K562 (cell line): ENCODE results near the gene SLC34A2. TPM values are rescaled to one million over a fixed set of nuclear protein-coding genes. Genes with fewer than 3 reads are reported as not detected.

ENCODE experiments used
- ARHGAP35 ChIP-seq: fragments of 450-650 bp; IDR thresholded peaks from 2 replicates; pipeline ENCODE4 v1.6.1; 2018; ENCODE audit not compliant: partially characterized antibody
- CCAR2 ChIP-seq: fragments of 200-400 bp; formaldehyde crosslinking; IDR thresholded peaks from 2 replicates; pipeline ENCODE4 v1.6.1; 2017; ENCODE audit warnings: mild to moderate bottlenecking, low read depth, low read length
- CHD2 ChIP-seq: IDR thresholded peaks from 2 replicates; pipeline ENCODE4 v1.6.1; 2011; ENCODE audit warnings: low read depth, low read length
- CHD4 ChIP-seq: fragments of 200-600 bp; sonication (generic); IDR thresholded peaks from 3 replicates; pipeline ENCODE4 v1.6.1; 2012; ENCODE audit warnings: low read depth, mild to moderate bottlenecking, mixed read lengths, low read length, inconsistent platforms; ENCODE audit not compliant: insufficient read depth, insufficient replicate concordance, poor library complexity, severe bottlenecking
- ETV5 ChIP-seq: sonication (generic); formaldehyde crosslinking; IDR thresholded peaks from 2 replicates; pipeline ENCODE4 v1.4.0; 2020; ENCODE audit warnings: low read depth, mild to moderate bottlenecking, missing genetic modification reagents
- HMG20A ChIP-seq: fragments of 450-650 bp; formaldehyde crosslinking; conservative IDR thresholded peaks from 2 replicates; pipeline ENCODE4 v1.4.0; 2020; ENCODE audit warnings: mild to moderate bottlenecking, mixed read lengths
- MAFF ChIP-seq: IDR thresholded peaks from 2 replicates; pipeline ENCODE4 v1.6.1; 2012; ENCODE audit warnings: low read length, improper control_type of control experiment
- NCOA6 ChIP-seq: fragments of 450-650 bp; IDR thresholded peaks from 2 replicates; pipeline ENCODE4 v1.6.1; 2017; ENCODE audit warnings: mild to moderate bottlenecking
- NKRF ChIP-seq: fragments of 450-650 bp; IDR thresholded peaks from 2 replicates; pipeline ENCODE4 v1.6.1; 2016; ENCODE audit warnings: borderline replicate concordance
- NR4A1 ChIP-seq, 2 experiments: fragments of 250-450 bp in 1 of 2; fragments of 450-650 bp in 1 of 2; sonication (Bioruptor Pico) in 1 of 2; IDR thresholded peaks; 2 replicates each; pipeline versions ENCODE4 v1.4.0 to v1.6.1; 2016 to 2020; ENCODE audit warnings: mild to moderate bottlenecking in 2 of 2, missing compliant biosample characterization in 1 of 2, missing genetic modification characterization in 1 of 2, moderate library complexity in 1 of 2
- PCBP1 ChIP-seq: fragments of 200-400 bp; formaldehyde crosslinking; IDR thresholded peaks from 2 replicates; pipeline ENCODE4 v1.6.1; 2018; ENCODE audit warnings: mild to moderate bottlenecking, low read depth, low read length; ENCODE audit not compliant: poor library complexity, severe bottlenecking
- POLR2H ChIP-seq: IDR thresholded peaks from 2 replicates; pipeline ENCODE4 v1.6.1; 2016; ENCODE audit warnings: missing genetic modification characterization, low read depth, mild to moderate bottlenecking, control low read depth, missing compliant biosample characterization, moderate library complexity
- PPARD ChIP-seq: fragments of 250-450 bp; sonication (Bioruptor Pico); IDR thresholded peaks from 2 replicates; pipeline ENCODE4 v1.8.0; 2022; ENCODE audit warnings: inconsistent platforms, mild to moderate bottlenecking, moderate library complexity
- SREBF1 ChIP-seq: fragments of 150-350 bp; IDR thresholded peaks from 2 replicates; pipeline ENCODE4 v1.6.1; 2014; ENCODE audit warnings: antibody characterized with exemption, low read depth, low read length, borderline replicate concordance
- ZNF263 ChIP-seq: sonication (generic); formaldehyde crosslinking; IDR thresholded peaks from 2 replicates; pipeline ENCODE4 v1.8.0; 2022; ENCODE audit warnings: mild to moderate bottlenecking, missing genetic modification reagents, borderline replicate concordance
- ZNF408 ChIP-seq: fragments of 250-450 bp; sonication (Bioruptor Pico); IDR thresholded peaks from 2 replicates; pipeline ENCODE4 v1.4.0; 2020; ENCODE audit warnings: low read depth, mild to moderate bottlenecking, moderate library complexity
- ZNF41 ChIP-seq: fragments of 250-450 bp; sonication (Bioruptor Pico); conservative IDR thresholded peaks from 2 replicates; pipeline ENCODE4 v1.4.0; 2020; ENCODE audit warnings: mild to moderate bottlenecking
- ZNF584 ChIP-seq: fragments of 200-800 bp; sonication (Bioruptor generic); IDR thresholded peaks from 2 replicates; pipeline ENCODE4 v1.6.1; 2016; ENCODE audit warnings: low read depth, mild to moderate bottlenecking, missing genetic modification characterization, missing compliant biosample characterization
- polyA plus RNA-seq, 8 experiments: library from polyadenylated mRNA; depleted of rRNA in 4 of 8; stranded (reverse) in 5 of 8; unstranded in 3 of 8; fragments of >200 nt; fragmentation: Nextera tagmentation in 2 of 8; fragmentation: Illumina TruSeq in 1 of 8; extraction: Ambion mirVana in 2 of 8; extraction: Trizol in 1 of 8; gene quantifications; 2 replicates each; pipeline versions ENCODE4 v1.2.1 to v1.2.3, GENCODE V29; 2011 to 2014; ENCODE audit warnings: inconsistent platforms in 1 of 8, missing spikeins in 1 of 8
- total RNA-seq, 7 experiments: library from RNA; depleted of rRNA in 6 of 7; stranded (reverse); fragments of >200 nt in 6 of 7; fragmentation: Illumina TruSeq in 2 of 7; extraction: Trizol in 2 of 7; gene quantifications; 2 replicates each; pipeline versions ENCODE4 v1.2.1 to v1.2.3, GENCODE V29; 2011 to 2021; ENCODE audit warnings: low replicate concordance in 1 of 7
- TF ChIP-seq, protein P1 (sequence below): fragments of 250-450 bp; sonication (Bioruptor Pico); IDR thresholded peaks from 2 replicates; pipeline ENCODE4 v1.5.0; 2021
- TF ChIP-seq, protein P2 (sequence below): fragments of 450-650 bp; formaldehyde crosslinking; IDR thresholded peaks from 2 replicates; pipeline ENCODE4 v1.4.0; 2022; ENCODE audit warnings: missing genetic modification characterization
- TF ChIP-seq, protein P3 (sequence below): fragments of 450-650 bp; IDR thresholded peaks from one replicate; pipeline ENCODE4 v1.6.1; 2018; ENCODE audit warnings: mild to moderate bottlenecking, moderate library complexity; ENCODE audit not compliant: partially characterized antibody
- TF ChIP-seq, protein P4 (sequence below): fragments of 200-800 bp; sonication (Bioruptor generic); IDR thresholded peaks from 2 replicates; pipeline ENCODE4 v1.6.1; 2017; ENCODE audit warnings: missing genetic modification characterization, missing compliant biosample characterization

SLC34A2 gene
- total and polyA plus RNA-seq, 9 of the 15 experiments (the other 6 are each of a cell fraction or from before 2014, with no cell fraction given) = 1.5 TPM; not detected in 8

DNA sequence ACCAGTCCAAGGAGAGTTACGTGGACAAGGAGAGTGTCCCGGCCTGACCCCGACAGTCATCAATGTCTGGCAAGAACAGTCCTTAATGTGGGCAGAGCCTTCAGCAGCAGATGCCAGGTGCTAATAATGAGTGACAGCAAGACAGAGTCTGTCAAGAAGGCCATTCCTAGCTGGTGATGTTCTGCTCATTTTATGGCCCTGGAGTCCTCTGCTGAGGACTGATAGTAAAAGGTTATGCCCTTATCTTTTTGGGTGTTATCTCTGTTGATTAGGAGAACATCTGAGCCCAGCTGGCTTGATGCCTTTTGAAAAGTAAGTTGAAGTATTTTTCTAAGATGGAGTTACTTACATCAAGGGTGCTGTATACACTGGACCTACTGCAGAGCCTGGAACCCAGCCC, 67.3 kb downstream of the SLC34A2 start (continued):
- TF ChIP-seq NR4A1 (CRISPR knock-in tag; IDR thresholded peaks at IDR 0.05) (no peak), NR4A1 (tag; IDR thresholded peaks at IDR 0.05) (no peak), ZNF408 (CRISPR knock-in tag) (no peak), PCBP1 (no peak), MAFF (no peak), HMG20A (CRISPR knock-in tag) (no peak), CCAR2 (no peak), POLR2H (tag) (no peak), SREBF1 (no peak), ZNF41 (no peak), ZNF584 (CRISPR knock-in tag) (no peak), CHD4 (no peak), NCOA6 (no peak), ZNF263 (CRISPR knock-in tag) (no peak), PPARD (CRISPR knock-in tag) (no peak), ARHGAP35 (no peak), CHD2 (no peak), ETV5 (CRISPR knock-in tag) (no peak), NKRF (no peak)
- TF ChIP-seq, protein P1, sequence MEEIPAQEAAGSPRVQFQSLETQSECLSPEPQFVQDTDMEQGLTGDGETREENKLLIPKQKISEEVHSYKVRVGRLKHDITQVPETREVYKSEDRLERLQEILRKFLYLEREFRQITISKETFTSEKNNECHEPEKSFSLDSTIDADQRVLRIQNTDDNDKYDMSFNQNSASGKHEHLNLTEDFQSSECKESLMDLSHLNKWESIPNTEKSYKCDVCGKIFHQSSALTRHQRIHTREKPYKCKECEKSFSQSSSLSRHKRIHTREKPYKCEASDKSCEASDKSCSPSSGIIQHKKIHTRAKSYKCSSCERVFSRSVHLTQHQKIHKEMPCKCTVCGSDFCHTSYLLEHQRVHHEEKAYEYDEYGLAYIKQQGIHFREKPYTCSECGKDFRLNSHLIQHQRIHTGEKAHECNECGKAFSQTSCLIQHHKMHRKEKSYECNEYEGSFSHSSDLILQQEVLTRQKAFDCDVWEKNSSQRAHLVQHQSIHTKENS = no peak
- TF ChIP-seq, protein P2, sequence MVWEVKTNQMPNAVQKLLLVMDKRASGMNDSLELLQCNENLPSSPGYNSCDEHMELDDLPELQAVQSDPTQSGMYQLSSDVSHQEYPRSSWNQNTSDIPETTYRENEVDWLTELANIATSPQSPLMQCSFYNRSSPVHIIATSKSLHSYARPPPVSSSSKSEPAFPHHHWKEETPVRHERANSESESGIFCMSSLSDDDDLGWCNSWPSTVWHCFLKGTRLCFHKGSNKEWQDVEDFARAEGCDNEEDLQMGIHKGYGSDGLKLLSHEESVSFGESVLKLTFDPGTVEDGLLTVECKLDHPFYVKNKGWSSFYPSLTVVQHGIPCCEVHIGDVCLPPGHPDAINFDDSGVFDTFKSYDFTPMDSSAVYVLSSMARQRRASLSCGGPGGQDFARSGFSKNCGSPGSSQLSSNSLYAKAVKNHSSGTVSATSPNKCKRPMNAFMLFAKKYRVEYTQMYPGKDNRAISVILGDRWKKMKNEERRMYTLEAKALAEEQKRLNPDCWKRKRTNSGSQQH (CRISPR knock-in tag) = no peak
- TF ChIP-seq, protein P3, sequence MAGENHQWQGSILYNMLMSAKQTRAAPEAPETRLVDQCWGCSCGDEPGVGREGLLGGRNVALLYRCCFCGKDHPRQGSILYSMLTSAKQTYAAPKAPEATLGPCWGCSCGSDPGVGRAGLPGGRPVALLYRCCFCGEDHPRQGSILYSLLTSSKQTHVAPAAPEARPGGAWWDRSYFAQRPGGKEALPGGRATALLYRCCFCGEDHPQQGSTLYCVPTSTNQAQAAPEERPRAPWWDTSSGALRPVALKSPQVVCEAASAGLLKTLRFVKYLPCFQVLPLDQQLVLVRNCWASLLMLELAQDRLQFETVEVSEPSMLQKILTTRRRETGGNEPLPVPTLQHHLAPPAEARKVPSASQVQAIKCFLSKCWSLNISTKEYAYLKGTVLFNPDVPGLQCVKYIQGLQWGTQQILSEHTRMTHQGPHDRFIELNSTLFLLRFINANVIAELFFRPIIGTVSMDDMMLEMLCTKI = no peak
- TF ChIP-seq, protein P4, sequence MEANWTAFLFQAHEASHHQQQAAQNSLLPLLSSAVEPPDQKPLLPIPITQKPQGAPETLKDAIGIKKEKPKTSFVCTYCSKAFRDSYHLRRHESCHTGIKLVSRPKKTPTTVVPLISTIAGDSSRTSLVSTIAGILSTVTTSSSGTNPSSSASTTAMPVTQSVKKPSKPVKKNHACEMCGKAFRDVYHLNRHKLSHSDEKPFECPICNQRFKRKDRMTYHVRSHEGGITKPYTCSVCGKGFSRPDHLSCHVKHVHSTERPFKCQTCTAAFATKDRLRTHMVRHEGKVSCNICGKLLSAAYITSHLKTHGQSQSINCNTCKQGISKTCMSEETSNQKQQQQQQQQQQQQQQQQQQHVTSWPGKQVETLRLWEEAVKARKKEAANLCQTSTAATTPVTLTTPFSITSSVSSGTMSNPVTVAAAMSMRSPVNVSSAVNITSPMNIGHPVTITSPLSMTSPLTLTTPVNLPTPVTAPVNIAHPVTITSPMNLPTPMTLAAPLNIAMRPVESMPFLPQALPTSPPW (CRISPR knock-in tag) = no peak
